ENCODE data around the gene KIAA0825. TPM values are rescaled to one million over a fixed set of nuclear protein-coding genes. Genes with fewer than 3 reads are reported as not detected.

Gene KIAA0825
- total RNA-seq, 2 experiments from 2014 or later: 0.32 to 0.54 TPM

DNA sequence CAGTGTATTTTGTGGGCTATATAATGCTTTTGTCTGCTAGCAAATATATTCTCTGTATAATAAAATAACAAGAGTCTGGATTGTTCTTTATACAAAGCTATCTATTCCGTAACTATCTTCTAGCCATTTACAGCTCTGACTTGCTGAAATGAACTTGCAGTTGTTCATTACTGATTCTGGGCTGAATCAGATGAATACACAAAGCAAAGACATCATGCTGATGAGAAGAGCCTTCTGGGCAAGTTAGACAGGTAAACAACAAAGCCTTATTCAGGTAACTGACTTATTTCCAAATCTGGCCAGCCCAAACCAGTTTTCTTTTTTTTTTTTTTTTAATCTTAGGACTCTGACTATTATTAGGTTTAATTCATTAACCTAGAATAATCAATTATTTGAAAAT lies 255.5 kb downstream of the KIAA0825 start:
- intact Hi-C loops (cut with micrococcal nuclease): no loop called here
- no peaks in the 10 kb centered on the region for H3K4me1 Mint-ChIP-seq (ENCODE audit: low read depth)
- no peak overlapping the region for H3K4me3 Mint-ChIP-seq
- no peaks in the 10 kb centered on the region for H3K27me3 Mint-ChIP-seq
- no peak overlapping the region for H3K27ac Mint-ChIP-seq
- ATAC-seq (no peak), DNase-seq (no peak)
- H3K9me3 Mint-ChIP-seq: no peaks in the 10 kb centered on the region
- POLR2A ChIA-PET: no interaction called here
- CTCF ChIA-PET: interaction anchor here (0.6 kb wide), 1 partner anchor 13 kb away, joined by 3 read pairs; no protein-coding TSS in a partner anchor
- TF ChIP-seq, protein P1, sequence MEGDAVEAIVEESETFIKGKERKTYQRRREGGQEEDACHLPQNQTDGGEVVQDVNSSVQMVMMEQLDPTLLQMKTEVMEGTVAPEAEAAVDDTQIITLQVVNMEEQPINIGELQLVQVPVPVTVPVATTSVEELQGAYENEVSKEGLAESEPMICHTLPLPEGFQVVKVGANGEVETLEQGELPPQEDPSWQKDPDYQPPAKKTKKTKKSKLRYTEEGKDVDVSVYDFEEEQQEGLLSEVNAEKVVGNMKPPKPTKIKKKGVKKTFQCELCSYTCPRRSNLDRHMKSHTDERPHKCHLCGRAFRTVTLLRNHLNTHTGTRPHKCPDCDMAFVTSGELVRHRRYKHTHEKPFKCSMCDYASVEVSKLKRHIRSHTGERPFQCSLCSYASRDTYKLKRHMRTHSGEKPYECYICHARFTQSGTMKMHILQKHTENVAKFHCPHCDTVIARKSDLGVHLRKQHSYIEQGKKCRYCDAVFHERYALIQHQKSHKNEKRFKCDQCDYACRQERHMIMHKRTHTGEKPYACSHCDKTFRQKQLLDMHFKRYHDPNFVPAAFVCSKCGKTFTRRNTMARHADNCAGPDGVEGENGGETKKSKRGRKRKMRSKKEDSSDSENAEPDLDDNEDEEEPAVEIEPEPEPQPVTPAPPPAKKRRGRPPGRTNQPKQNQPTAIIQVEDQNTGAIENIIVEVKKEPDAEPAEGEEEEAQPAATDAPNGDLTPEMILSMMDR (IDR thresholded peaks at IDR 0.05): no peak
- H3K36me3 Mint-ChIP-seq (ENCODE audit: low read depth): no peaks in the 10 kb centered on the region

DNA sequence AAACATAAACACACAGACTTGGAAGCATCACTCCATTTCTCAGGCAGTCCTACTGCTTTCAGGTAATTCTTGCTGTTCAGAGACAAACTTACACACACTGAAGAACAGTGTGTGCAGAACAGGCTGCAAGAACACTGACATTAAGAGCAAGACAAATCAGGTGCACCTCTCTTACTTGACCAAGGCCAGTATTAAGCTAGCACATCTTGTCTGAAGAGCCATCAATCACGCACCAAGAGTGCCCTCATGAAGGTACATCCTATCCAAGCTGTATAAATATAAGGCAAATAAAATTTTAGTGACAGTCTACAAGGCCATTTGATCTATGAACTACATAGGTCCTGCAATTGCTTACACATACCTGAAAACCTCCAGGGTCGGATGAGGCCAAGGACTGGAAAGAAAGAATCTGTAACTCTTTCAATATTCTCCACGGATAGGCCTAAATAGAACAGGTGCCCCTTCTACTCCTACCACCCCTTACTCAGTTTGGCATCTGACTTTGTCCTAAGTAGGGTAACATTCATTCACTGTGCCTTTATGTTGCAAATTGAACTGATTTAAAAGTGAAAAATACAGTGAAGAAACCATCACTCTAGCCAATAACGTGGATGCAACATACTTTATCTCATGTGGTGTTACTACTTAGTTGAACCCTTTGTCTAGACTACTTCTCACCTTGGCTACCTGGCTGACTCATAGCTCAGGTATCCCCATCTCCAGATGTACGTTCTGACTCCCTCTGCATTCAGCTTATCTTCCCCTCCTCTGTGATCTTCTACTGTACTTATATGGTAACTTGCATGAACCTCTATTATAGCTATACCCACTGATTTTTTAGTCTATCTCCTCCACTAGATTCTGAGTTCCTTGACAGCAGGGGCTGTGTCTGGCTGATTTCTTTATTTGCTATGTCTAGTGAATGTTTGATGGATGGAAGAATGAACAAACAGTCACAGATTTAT lies 256.3 kb downstream of the KIAA0825 start:
- no peaks in the 10 kb centered on the region for H3K4me1 Mint-ChIP-seq (ENCODE audit: low read depth)
- CTCF ChIA-PET: interaction anchor here (0.6 kb wide), 1 partner anchor 14 kb away, joined by 3 read pairs; no protein-coding TSS in a partner anchor
- H3K9me3 Mint-ChIP-seq: no peaks in the 10 kb centered on the region
- intact Hi-C loops (cut with micrococcal nuclease): no loop called here
- no peaks in the 10 kb centered on the region for H3K36me3 Mint-ChIP-seq (ENCODE audit: low read depth)
- no peak overlapping the region for H3K27ac Mint-ChIP-seq
- TF ChIP-seq, protein P1 (IDR thresholded peaks at IDR 0.05): no peak
- ATAC-seq: no peak
- H3K27me3 Mint-ChIP-seq: no peaks in the 10 kb centered on the region
- no peak for DNase-seq
- POLR2A ChIA-PET: no interaction called here
- no peak overlapping the region for H3K4me3 Mint-ChIP-seq

DNA sequence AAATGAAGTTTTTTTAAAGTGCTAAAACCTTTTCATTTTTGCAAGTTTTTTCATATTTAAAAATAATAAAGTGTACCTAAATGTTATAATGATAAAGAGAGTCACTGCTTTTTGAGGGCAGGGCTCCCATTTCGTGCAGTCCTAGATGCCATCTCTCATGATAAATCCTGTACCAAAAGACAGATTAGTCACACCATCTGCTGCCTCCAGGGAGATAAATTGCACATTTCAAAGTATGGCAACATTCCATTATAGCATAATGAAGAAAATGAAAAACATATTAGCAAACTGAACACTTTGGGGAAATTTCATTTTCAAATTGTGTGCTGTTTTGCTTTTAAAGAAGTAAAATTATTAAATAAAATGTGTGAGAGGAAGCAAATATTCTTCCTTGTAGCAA lies 257.2 kb downstream of the KIAA0825 start:
- Mint-ChIP-seq H3K9me3 (no peaks in the 10 kb centered on the region), H3K27me3 (no peaks in the 10 kb centered on the region), H3K4me1 (ENCODE audit: low read depth) (no peaks in the 10 kb centered on the region), H3K27ac (no peak overlapping the region), H3K36me3 (ENCODE audit: low read depth) (no peaks in the 10 kb centered on the region), H3K4me3 (no peak overlapping the region)
- CTCF ChIA-PET: no interaction called here
- intact Hi-C loops (cut with micrococcal nuclease): no loop called here
- no peak for ATAC-seq
- no peak for DNase-seq
- TF ChIP-seq, protein P1 (IDR thresholded peaks at IDR 0.05): no peak
- POLR2A ChIA-PET: no interaction called here

DNA sequence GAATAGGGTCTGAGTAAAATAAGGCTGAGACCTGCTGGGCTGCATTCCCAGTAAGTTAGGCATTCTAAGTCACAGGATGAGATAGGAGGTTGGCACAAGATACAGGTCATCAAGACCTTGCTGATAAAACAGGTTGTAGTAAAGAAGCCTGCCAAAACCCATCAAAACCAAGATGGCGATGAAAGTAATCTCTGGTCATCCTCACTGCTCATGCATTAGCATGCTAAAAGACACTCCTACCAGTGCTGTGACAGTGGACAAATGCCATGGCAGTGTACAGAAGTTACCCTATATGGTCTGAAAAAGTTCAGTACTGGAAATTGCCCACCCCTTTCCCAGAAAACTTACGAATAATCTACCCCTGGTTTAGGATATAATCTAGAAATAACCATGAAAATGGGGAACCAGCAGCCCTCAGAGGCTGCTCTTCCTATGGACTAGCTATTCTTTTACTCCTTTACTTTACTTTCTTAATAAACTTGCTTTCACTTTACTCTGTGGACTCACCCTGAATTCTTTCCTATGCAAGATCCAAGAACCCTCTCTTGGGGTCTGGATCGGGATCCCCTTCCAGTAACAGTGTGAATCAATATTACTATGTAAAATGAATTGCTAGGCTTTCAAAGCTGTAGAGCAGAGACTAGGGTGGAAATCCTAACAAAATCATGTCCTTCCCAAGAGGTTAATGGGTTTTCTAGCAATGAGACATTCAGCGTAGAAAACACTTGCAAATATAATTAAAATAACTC lies 257.8 kb downstream of the KIAA0825 start:
- POLR2A ChIA-PET: no interaction called here
- Mint-ChIP-seq H3K9me3 (no peaks in the 10 kb centered on the region), H3K27me3 (no peaks in the 10 kb centered on the region)

More for the DNA sequence above, 257.8 kb downstream of the KIAA0825 start:
- DNase-seq: no peak
- Mint-ChIP-seq H3K36me3 (ENCODE audit: low read depth) (no peaks in the 10 kb centered on the region), H3K4me1 (ENCODE audit: low read depth) (no peaks in the 10 kb centered on the region), H3K4me3 (no peak overlapping the region), H3K27ac (no peak overlapping the region)
- intact Hi-C loops (cut with micrococcal nuclease): no loop called here
- ATAC-seq: no peak
- TF ChIP-seq, protein P1 (IDR thresholded peaks at IDR 0.05): no peak
- CTCF ChIA-PET: no interaction called here

Data from activated CD8-positive, alpha-beta T cell treated with anti-CD3 and anti-CD28 coated beads for 36 hours (primary cell).